Mesothelial cell of epicardium (in vitro differentiated cells): ENCODE results near the gene TMEM235. TPM values are rescaled to one million over a fixed set of nuclear protein-coding genes. Genes with fewer than 3 reads are reported as not detected.

Source experiments
- DNase-seq, 2 experiments: peaks; one replicate each; pipeline ENCODE4 v3.0.0; 2021; ENCODE audit warnings: low spot score in 2 of 2; ENCODE audit not compliant: unreplicated experiment in 2 of 2
- H3K27ac Mint-ChIP-seq: 2 replicates; pipeline ENCODE4 v1.8.0; 2021; ENCODE audit warnings: mixed read lengths
- H3K27me3 Mint-ChIP-seq: 2 replicates; pipeline ENCODE4 v1.8.0; 2021; ENCODE audit warnings: low read depth, mixed read lengths
- H3K36me3 Mint-ChIP-seq: 2 replicates; pipeline ENCODE4 v1.8.0; 2021; ENCODE audit warnings: mixed read lengths
- H3K4me1 Mint-ChIP-seq: 2 replicates; pipeline ENCODE4 v1.8.0; 2021; ENCODE audit warnings: mixed read lengths
- H3K4me3 Mint-ChIP-seq: 2 replicates; pipeline ENCODE4 v1.8.0; 2021; ENCODE audit warnings: mild to moderate bottlenecking, moderate library complexity, mixed read lengths
- H3K9me3 Mint-ChIP-seq: 2 replicates; pipeline ENCODE4 v1.8.0; 2021; ENCODE audit warnings: mixed read lengths
- total RNA-seq: library from RNA; stranded (reverse); gene quantifications from 3 replicates; pipeline ENCODE4 v1.2.1, GENCODE V29; 2021
- TF ChIP-seq, protein P1 (sequence below): fragments of 200-600 bp; sonication (generic); IDR thresholded peaks from one replicate; pipeline ENCODE4 v1.5.0; 2021; ENCODE audit warnings: antibody characterized with exemption; ENCODE audit not compliant: unreplicated experiment

TMEM235 gene
- total RNA-seq, 1 donor from 2014 or later = 1.5 TPM

DNA sequence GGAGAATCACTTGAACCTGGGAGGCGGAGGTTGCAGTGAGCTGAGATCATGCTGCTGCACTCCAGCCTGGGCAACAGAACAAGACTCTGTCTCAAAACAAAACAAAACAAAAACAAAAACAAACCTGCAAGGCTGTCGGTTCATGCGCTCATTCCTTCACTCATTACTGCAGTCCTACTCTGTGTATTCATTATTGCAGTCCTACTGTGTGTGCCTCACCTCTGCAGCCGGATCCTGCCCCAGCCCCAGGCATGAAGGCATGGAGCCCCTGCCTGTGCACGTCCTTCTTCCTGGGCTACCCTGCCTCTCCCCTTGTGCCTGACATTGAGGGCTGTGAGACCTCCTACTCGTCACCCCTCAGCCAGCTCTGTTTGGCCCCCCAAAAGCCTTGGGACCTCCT lies 57.6 kb downstream of the TMEM235 start:
- Mint-ChIP-seq H3K4me3 (no peak overlapping the region), H3K4me1 (no peaks in the 10 kb centered on the region), H3K36me3 (no peaks in the 10 kb centered on the region), H3K27ac (no peak overlapping the region), H3K27me3 (no peaks in the 10 kb centered on the region), H3K9me3 (no peaks in the 10 kb centered on the region)
- TF ChIP-seq, protein P1, sequence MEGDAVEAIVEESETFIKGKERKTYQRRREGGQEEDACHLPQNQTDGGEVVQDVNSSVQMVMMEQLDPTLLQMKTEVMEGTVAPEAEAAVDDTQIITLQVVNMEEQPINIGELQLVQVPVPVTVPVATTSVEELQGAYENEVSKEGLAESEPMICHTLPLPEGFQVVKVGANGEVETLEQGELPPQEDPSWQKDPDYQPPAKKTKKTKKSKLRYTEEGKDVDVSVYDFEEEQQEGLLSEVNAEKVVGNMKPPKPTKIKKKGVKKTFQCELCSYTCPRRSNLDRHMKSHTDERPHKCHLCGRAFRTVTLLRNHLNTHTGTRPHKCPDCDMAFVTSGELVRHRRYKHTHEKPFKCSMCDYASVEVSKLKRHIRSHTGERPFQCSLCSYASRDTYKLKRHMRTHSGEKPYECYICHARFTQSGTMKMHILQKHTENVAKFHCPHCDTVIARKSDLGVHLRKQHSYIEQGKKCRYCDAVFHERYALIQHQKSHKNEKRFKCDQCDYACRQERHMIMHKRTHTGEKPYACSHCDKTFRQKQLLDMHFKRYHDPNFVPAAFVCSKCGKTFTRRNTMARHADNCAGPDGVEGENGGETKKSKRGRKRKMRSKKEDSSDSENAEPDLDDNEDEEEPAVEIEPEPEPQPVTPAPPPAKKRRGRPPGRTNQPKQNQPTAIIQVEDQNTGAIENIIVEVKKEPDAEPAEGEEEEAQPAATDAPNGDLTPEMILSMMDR = no peak
- DNase-seq = no peak

DNA sequence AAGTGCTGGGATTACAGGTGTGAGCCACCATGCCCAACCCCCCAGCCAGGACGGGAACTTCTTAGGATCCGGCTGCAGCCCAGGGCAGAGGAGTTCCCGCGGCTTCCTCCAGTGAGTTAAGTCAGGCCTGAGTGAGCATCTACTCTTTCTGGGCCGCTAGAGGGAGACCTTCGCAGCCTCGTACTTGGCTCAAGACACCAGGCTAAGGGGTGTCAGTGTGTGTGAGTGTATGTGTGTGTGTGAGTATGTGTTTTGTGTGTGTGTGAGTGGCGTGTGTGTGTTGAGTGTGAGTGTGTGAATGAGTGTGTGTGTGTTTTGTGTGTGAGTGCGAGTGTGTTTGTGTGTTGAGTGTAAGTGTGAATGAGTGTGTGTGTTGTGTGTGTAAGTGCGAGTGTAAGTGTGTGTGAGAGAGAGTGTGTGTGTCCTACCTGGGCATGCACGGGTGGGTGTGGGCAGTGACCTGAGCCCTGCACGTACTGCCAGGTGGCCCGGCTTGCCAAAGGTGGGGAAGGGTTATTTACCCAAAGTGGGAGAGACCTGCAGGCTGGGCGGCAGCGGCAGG lies 58.5 kb downstream of the TMEM235 start:
- Mint-ChIP-seq H3K4me1 (no peaks in the 10 kb centered on the region), H3K4me3 (no peak overlapping the region), H3K9me3 (no peaks in the 10 kb centered on the region), H3K27me3 (no peaks in the 10 kb centered on the region), H3K27ac (no peak overlapping the region), H3K36me3 (no peaks in the 10 kb centered on the region)
- peak in 1 of 2 experiments; percentile 76 for DNase-seq
- TF ChIP-seq, protein P1 = peak; percentile 57

Other genes starting within 250 kb of the TMEM235 start
- gene TMC6, start 102.9 kb upstream of the TMEM235 start, total RNA-seq = 85.5 to 96.8 TPM (median 86.4 TPM) in 3 replicates
- 0.60 to 1.2 TPM (median 1.1 TPM) in 3 replicates for gene TMC8, start 100.9 kb upstream of the TMEM235 start, total RNA-seq
- gene C17orf99, start 85.2 kb upstream of the TMEM235 start, total RNA-seq = 0.16 TPM in 1 of 3 replicates, not detected in the others
- gene SYNGR2, start 63.0 kb upstream of the TMEM235 start, total RNA-seq = 47.7 to 52.7 TPM (median 52.0 TPM) in 3 replicates
- gene TK1, start 44.6 kb upstream of the TMEM235 start, total RNA-seq = 23.3 to 25.7 TPM (median 23.3 TPM) in 3 replicates
- 24.1 to 32.3 TPM (median 27.6 TPM) in 3 replicates for gene AFMID, start 44.3 kb upstream of the TMEM235 start, total RNA-seq
- gene BIRC5, start 17.4 kb upstream of the TMEM235 start, total RNA-seq = 22.8 to 23.8 TPM (median 22.9 TPM) in 3 replicates
- 45.7 to 50.0 TPM (median 49.8 TPM) in 3 replicates for gene SOCS3, start 128.4 kb downstream of the TMEM235 start, total RNA-seq
- 62.0 to 66.5 TPM (median 62.3 TPM) in 3 replicates for gene PGS1, start 147.0 kb downstream of the TMEM235 start, total RNA-seq